SW 1271 (cell line): ENCODE data around the gene LDLRAP1.
"Not testable (repeated sequence)": the region's sequence is repeated elsewhere in the genome, so short reads cannot be mapped to it uniquely, and the experiment has no call there.

Experiments used
- DNase-seq, 2 experiments: peaks; one replicate each; lab custom pipeline; 2025; lab: John Stamatoyannopoulos, UW

The LDLRAP1 gene

GRCh38 chr1:25577134-25577920 lies 33.9 kb downstream of the LDLRAP1 start:
- DNase-seq, result no peak

GRCh38 chr1:25579292-25580252 lies 36.2 kb downstream of the LDLRAP1 start:
- DNase-seq, result no peak

- DNase-seq, result no peak
Observed at GRCh38 chr1:25580927-25581326, 37.5 kb downstream of the LDLRAP1 start.

- DNase-seq, result no peak
Observed at GRCh38 chr1:25581764-25582163, 38.4 kb downstream of the LDLRAP1 start.

GRCh38 chr1:25583519-25584370 lies 40.3 kb downstream of the LDLRAP1 start:
- no peak for DNase-seq

- DNase-seq, result no peak
Observed at GRCh38 chr1:25586181-25586588, 42.8 kb downstream of the LDLRAP1 start.

- DNase-seq, result no peak
Observed at GRCh38 chr1:25587290-25587689, 43.9 kb downstream of the LDLRAP1 start.

GRCh38 chr1:25588224-25588623 lies 44.8 kb downstream of the LDLRAP1 start:
- not testable (repeated sequence) for DNase-seq

- DNase-seq, result not testable (repeated sequence)
Observed at GRCh38 chr1:25588786-25589185, 45.4 kb downstream of the LDLRAP1 start.

- no peak for DNase-seq
Observed at GRCh38 chr1:25590096-25590824, 46.9 kb downstream of the LDLRAP1 start.

- no peak for DNase-seq
Observed at GRCh38 chr1:25593861-25594260, 50.5 kb downstream of the LDLRAP1 start.

- no peak for DNase-seq
Observed at GRCh38 chr1:25594971-25595370, 51.6 kb downstream of the LDLRAP1 start.

- DNase-seq, result not testable (repeated sequence)
Observed at GRCh38 chr1:25596641-25597040, 53.2 kb downstream of the LDLRAP1 start.

- DNase-seq, result no peak
Observed at GRCh38 chr1:25598879-25599278, 55.5 kb downstream of the LDLRAP1 start.

GRCh38 chr1:25599969-25600610 lies 56.7 kb downstream of the LDLRAP1 start:
- DNase-seq, result no peak

- DNase-seq, result not testable (repeated sequence)
Observed at GRCh38 chr1:25600971-25601699, 57.7 kb downstream of the LDLRAP1 start.

GRCh38 chr1:25603779-25604538 lies 60.6 kb downstream of the LDLRAP1 start:
- not testable (repeated sequence) for DNase-seq

GRCh38 chr1:25607123-25607522 lies 63.7 kb downstream of the LDLRAP1 start:
- DNase-seq, result no peak

GRCh38 chr1:25608488-25609178 lies 65.2 kb downstream of the LDLRAP1 start:
- DNase-seq, result peak; percentile 25 to 66
